SU-DHL-6 (cell line): ENCODE results near the gene SCCPDH.

Experiments used
- EZH2phosphoT487 ChIP-seq: fragments of 200-600 bp; sonication (generic), shearing (Covaris generic); conservative IDR thresholded peaks from 2 replicates; pipeline ENCODE4 v1.6.1; 2018; ENCODE audit warnings: mild to moderate bottlenecking, antibody characterized with exemption, low read length, moderate library complexity, mixed read lengths
- TF ChIP-seq, protein P1 (sequence below): fragments of 200-600 bp; sonication (generic); IDR thresholded peaks from one replicate; pipeline ENCODE4 v1.5.1; 2017; ENCODE audit warnings: antibody characterized with exemption, mild to moderate bottlenecking, low read length, moderate library complexity; ENCODE audit not compliant: insufficient read depth, poor library complexity, severe bottlenecking

- TF ChIP-seq, protein P1, sequence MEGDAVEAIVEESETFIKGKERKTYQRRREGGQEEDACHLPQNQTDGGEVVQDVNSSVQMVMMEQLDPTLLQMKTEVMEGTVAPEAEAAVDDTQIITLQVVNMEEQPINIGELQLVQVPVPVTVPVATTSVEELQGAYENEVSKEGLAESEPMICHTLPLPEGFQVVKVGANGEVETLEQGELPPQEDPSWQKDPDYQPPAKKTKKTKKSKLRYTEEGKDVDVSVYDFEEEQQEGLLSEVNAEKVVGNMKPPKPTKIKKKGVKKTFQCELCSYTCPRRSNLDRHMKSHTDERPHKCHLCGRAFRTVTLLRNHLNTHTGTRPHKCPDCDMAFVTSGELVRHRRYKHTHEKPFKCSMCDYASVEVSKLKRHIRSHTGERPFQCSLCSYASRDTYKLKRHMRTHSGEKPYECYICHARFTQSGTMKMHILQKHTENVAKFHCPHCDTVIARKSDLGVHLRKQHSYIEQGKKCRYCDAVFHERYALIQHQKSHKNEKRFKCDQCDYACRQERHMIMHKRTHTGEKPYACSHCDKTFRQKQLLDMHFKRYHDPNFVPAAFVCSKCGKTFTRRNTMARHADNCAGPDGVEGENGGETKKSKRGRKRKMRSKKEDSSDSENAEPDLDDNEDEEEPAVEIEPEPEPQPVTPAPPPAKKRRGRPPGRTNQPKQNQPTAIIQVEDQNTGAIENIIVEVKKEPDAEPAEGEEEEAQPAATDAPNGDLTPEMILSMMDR: peak; percentile 50
- TF ChIP-seq EZH2phosphoT487: no peak
Observed at GRCh38 chr1:246699095-246699735, 25.0 kb upstream of the SCCPDH start.
